Neural crest cell (in vitro differentiated cells): ENCODE data around the gene TOPBP1. TPM values are rescaled to one million over a fixed set of nuclear protein-coding genes. Genes with fewer than 3 reads are reported as not detected.

Experiments
- DNase-seq: peaks from one replicate; pipeline ENCODE4 v3.0.0; 2021; ENCODE audit warnings: low read depth, mixed read lengths, low spot score
- H3K27ac Mint-ChIP-seq: one replicate; pipeline ENCODE4 v1.8.0; 2021; ENCODE audit warnings: mild to moderate bottlenecking, mixed read lengths; ENCODE audit not compliant: unreplicated experiment
- H3K27me3 Mint-ChIP-seq: 2 replicates; pipeline ENCODE4 v1.8.0; 2021; ENCODE audit warnings: low read depth, mild to moderate bottlenecking, mixed read lengths
- H3K36me3 Mint-ChIP-seq: 2 replicates; pipeline ENCODE4 v1.8.0; 2021; ENCODE audit warnings: low read depth, mild to moderate bottlenecking, mixed read lengths
- H3K4me1 Mint-ChIP-seq: 2 replicates; pipeline ENCODE4 v1.8.0; 2021; ENCODE audit warnings: mixed read lengths
- H3K4me3 Mint-ChIP-seq: one replicate; pipeline ENCODE4 v1.8.0; 2021; ENCODE audit warnings: mild to moderate bottlenecking, mixed read lengths
- H3K9me3 Mint-ChIP-seq: 2 replicates; pipeline ENCODE4 v1.8.0; 2021; ENCODE audit warnings: mixed read lengths
- CTCF ChIP-seq: fragments of 200-600 bp; sonication (generic); conservative IDR thresholded peaks from 2 replicates; pipeline ENCODE4 v1.5.0; 2021; ENCODE audit warnings: antibody characterized with exemption, mild to moderate bottlenecking
- total RNA-seq: library from RNA; stranded (reverse); gene quantifications from 2 replicates; pipeline ENCODE4 v1.2.1, GENCODE V29; 2021

TOPBP1 gene
- total RNA-seq, 1 donor from 2014 or later: 58.8 TPM

DNA sequence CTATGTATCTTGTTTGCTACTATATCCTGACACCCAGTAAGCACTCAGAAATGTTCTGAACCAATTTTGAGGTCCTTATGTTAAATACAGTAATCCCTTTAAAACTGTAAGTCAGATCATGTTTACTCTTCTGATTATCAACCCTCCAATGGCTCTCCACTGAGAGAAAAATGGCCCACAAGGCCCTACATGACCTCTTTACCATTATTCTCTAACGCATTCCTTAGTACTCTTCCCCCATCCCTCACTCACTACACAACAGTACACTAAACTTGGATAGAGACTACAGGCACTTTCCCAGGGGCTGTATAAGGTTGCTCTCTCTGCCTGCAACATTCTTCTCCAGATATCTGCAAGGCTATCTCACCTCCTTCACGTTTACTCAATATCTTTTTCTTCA is 1.9 kb downstream of the TOPBP1 start:
- Mint-ChIP-seq H3K4me1 (peaks cover 43% of the 10 kb centered on the region), H3K27ac (no peak overlapping the region), H3K36me3 (peaks cover 3% of the 10 kb centered on the region), H3K27me3 (no peaks in the 10 kb centered on the region), H3K4me3 (peak overlapping the region; percentile 98), H3K9me3 (no peaks in the 10 kb centered on the region)
- no peak for DNase-seq
- TF ChIP-seq CTCF: no peak

DNA sequence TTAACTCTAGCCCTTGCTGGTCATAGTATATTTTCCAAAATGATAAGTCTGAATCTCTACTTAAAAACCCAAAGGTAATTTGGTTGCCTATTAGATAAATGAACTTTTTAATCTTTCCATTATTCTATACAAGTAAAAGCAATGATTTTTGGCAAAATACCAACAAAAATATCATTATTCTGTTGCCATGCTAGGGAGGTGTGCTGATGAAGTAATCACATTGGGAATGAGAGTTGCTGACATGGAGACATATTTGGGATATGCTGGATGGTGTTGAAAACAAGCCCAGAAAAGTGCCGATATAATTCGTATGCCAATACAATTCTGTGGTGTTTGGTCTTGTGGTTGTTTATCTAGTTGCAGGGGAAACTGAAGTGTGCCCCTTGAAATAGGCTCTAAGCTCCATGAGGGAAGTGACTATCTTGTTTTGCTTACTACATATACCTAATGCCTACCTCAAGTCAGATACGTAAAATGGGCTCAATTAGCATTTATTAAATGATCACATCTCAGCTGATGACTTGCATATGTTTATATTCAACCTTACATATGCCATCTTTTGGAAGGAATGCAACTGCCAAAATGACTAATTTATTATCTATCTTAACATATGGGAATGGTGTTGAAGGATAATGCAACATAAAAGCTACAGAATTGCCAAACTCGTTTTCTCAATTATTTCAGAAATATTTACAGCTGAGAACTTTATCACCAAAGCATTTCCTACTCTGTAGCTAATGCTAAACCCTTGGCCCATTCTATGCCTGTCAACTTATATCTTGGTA is 5.8 kb downstream of the TOPBP1 start:
- no peak for TF ChIP-seq CTCF
- Mint-ChIP-seq H3K27ac (no peak overlapping the region), H3K27me3 (no peaks in the 10 kb centered on the region), H3K4me3 (no peak overlapping the region), H3K36me3 (peaks cover 3% of the 10 kb centered on the region), H3K4me1 (peaks cover 19% of the 10 kb centered on the region), H3K9me3 (no peaks in the 10 kb centered on the region)
- no peak for DNase-seq

- no peak overlapping the region for H3K27ac Mint-ChIP-seq
- H3K4me3 Mint-ChIP-seq: no peak overlapping the region
- H3K9me3 Mint-ChIP-seq: no peaks in the 10 kb centered on the region
- peaks cover 5% of the 10 kb centered on the region for H3K36me3 Mint-ChIP-seq
- no peaks in the 10 kb centered on the region for H3K27me3 Mint-ChIP-seq
- no peak for DNase-seq
- TF ChIP-seq CTCF: no peak
- H3K4me1 Mint-ChIP-seq: no peaks in the 10 kb centered on the region
Measured at GRCh38 chr3:133649486-133650068, 12.2 kb downstream of the TOPBP1 start.

DNA sequence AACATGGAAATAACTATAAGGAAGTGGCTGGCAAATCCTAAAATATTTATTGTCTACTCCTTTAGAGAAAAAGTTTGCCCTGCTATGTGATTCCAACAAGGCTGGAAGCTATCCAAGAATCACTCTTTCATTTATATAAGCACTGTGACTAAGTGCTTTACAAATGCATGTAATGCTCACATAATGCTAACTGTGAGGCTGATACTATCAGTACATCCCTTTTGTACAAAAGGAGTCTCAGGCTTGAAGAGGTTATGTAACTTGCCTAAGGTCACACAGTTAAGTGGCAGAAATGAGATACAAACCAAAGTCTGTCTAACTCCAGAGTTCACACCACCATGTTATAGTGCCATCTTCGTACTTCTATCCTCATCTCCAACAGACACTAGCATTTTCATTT is 17.0 kb downstream of the TOPBP1 start:
- DNase-seq: no peak
- H3K36me3 Mint-ChIP-seq: peaks cover 22% of the 10 kb centered on the region
- H3K4me1 Mint-ChIP-seq: no peaks in the 10 kb centered on the region
- H3K27ac Mint-ChIP-seq: no peak overlapping the region
- no peak overlapping the region for H3K4me3 Mint-ChIP-seq
- no peaks in the 10 kb centered on the region for H3K9me3 Mint-ChIP-seq
- no peaks in the 10 kb centered on the region for H3K27me3 Mint-ChIP-seq
- no peak for TF ChIP-seq CTCF

DNA sequence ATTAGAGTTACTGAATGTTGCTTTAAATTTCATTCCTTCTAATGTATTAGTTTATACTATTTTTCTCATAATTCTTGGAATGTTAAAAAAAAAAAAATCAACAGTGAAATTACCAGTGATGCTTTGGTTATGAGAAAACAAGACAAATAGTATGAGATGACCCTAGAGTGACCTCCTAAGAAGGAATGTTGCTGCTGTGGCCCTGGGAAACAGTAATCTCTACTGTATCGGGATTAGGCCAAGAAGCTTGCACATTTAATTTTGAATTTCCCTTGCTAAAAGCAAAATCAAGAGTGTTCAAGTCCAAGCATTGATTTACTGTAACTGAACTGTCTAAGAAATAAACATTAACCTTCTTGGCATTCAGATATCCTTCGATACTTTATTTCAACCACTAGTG is 18.1 kb downstream of the TOPBP1 start:
- Mint-ChIP-seq H3K36me3 (peaks cover 33% of the 10 kb centered on the region), H3K9me3 (no peaks in the 10 kb centered on the region), H3K27ac (no peak overlapping the region), H3K27me3 (no peaks in the 10 kb centered on the region), H3K4me1 (no peaks in the 10 kb centered on the region), H3K4me3 (no peak overlapping the region)
- no peak for TF ChIP-seq CTCF
- DNase-seq: no peak
